ENCODE measurements around the gene ALX1.
"Not testable (repeated sequence)": the region's sequence is repeated elsewhere in the genome, so short reads cannot be mapped to it uniquely, and the experiment has no call there.

Gene ALX1

GRCh38 chr12:85299053-85299452 is 19.0 kb downstream of the ALX1 start:
- Histone ChIP-seq H3K27ac (ENCODE audit: insufficient read depth in 1 of 2, low read depth in 1 of 2, low read length in 2 of 2, poor library complexity in 1 of 2, severe bottlenecking in 2 of 2) (no peak overlapping the region), H3K27me3 (replicated peaks in 2 of 5; ENCODE audit: control insufficient read depth in 4 of 5, insufficient read depth in 5 of 5, low read length in 4 of 5) (peaks cover 2 to 79% (median 16%) of the 10 kb centered on the region in 5 experiments), H3K9me3 (ENCODE audit: control extremely low read depth in 1 of 5, control insufficient read depth in 4 of 5, insufficient read depth in 2 of 5, low read depth in 1 of 5, low read length in 4 of 5) (no peaks in the 10 kb centered on the region), H3K4me1 (ENCODE audit: control extremely low read depth in 1 of 4, control insufficient read depth in 4 of 4, insufficient read depth in 4 of 4, low read length in 3 of 4) (peaks cover 0 to 3% (median 0%) of the 10 kb centered on the region in 4 experiments), H3K36me3 (ENCODE audit: control insufficient read depth in 4 of 4, insufficient read depth in 4 of 4, low read length in 3 of 4) (no peaks in the 10 kb centered on the region), H3K4me3 (ENCODE audit: control insufficient read depth in 1 of 7, extremely low read depth in 1 of 7, insufficient read depth in 4 of 7, low read depth in 2 of 7, low read length in 6 of 7) (no peak overlapping the region)
- ChIA-PET CTCF (interaction anchor here (1.9 kb wide), 1 partner anchor 11 kb away, joined by 4 read pairs; no protein-coding TSS in a partner anchor), POLR2A (no interaction called here)
- no CpG with 5 or more reads among the region's 2 CpGs for WGBS (ENCODE audit: insufficient coverage)
- DNase-seq, result no peak

GRCh38 chr12:85301051-85301450 is 21.0 kb downstream of the ALX1 start:
- peak in 2 of 3 donors; percentile 62 to 71 for DNase-seq
- no peaks in the 10 kb centered on the region for H3K36me3 ChIP-seq (ENCODE audit: control insufficient read depth in 4 of 4, insufficient read depth in 4 of 4, low read length in 3 of 4)
- ChIA-PET CTCF (no interaction called here), POLR2A (no interaction called here)
- H3K9me3 ChIP-seq (ENCODE audit: control extremely low read depth in 1 of 5, control insufficient read depth in 4 of 5, insufficient read depth in 2 of 5, low read depth in 1 of 5, low read length in 4 of 5), result no peaks in the 10 kb centered on the region
- H3K4me3 ChIP-seq (ENCODE audit: control insufficient read depth in 1 of 7, extremely low read depth in 1 of 7, insufficient read depth in 4 of 7, low read depth in 2 of 7, low read length in 6 of 7), result no peak overlapping the region
- 0% methylated on average over 5 of the region's 7 CpGs for WGBS (ENCODE audit: insufficient coverage)
- peaks cover 0 to 3% (median 0%) of the 10 kb centered on the region in 4 experiments for H3K4me1 ChIP-seq (ENCODE audit: control extremely low read depth in 1 of 4, control insufficient read depth in 4 of 4, insufficient read depth in 4 of 4, low read length in 3 of 4)
- H3K27me3 ChIP-seq (replicated peaks in 2 of 5; ENCODE audit: control insufficient read depth in 4 of 5, insufficient read depth in 5 of 5, low read length in 4 of 5), result peaks cover 2 to 77% (median 16%) of the 10 kb centered on the region in 5 experiments
- H3K27ac ChIP-seq (ENCODE audit: insufficient read depth in 1 of 2, low read depth in 1 of 2, low read length in 2 of 2, poor library complexity in 1 of 2, severe bottlenecking in 2 of 2), result no peak overlapping the region

- H3K4me3 ChIP-seq (ENCODE audit: control insufficient read depth in 1 of 7, extremely low read depth in 1 of 7, insufficient read depth in 4 of 7, low read depth in 2 of 7, low read length in 6 of 7), result no peak overlapping the region
- no peak for DNase-seq
- 70% methylated on average over 3 of the region's 5 CpGs for WGBS (ENCODE audit: insufficient coverage)
- no peaks in the 10 kb centered on the region for H3K36me3 ChIP-seq (ENCODE audit: control insufficient read depth in 4 of 4, insufficient read depth in 4 of 4, low read length in 3 of 4)
- ChIA-PET POLR2A (no interaction called here), CTCF (interaction anchor here (1.8 kb wide), 1 partner anchor 30 kb away, joined by 6 read pairs; no protein-coding TSS in a partner anchor)
- H3K27me3 ChIP-seq (replicated peaks in 2 of 5; ENCODE audit: control insufficient read depth in 4 of 5, insufficient read depth in 5 of 5, low read length in 4 of 5), result peaks cover 1 to 42% (median 9%) of the 10 kb centered on the region in 5 experiments
- no peaks in the 10 kb centered on the region for H3K9me3 ChIP-seq (ENCODE audit: control extremely low read depth in 1 of 5, control insufficient read depth in 4 of 5, insufficient read depth in 2 of 5, low read depth in 1 of 5, low read length in 4 of 5)
- no peak overlapping the region for H3K27ac ChIP-seq (ENCODE audit: insufficient read depth in 1 of 2, low read depth in 1 of 2, low read length in 2 of 2, poor library complexity in 1 of 2, severe bottlenecking in 2 of 2)
- H3K4me1 ChIP-seq (ENCODE audit: control extremely low read depth in 1 of 4, control insufficient read depth in 4 of 4, insufficient read depth in 4 of 4, low read length in 3 of 4), result no peaks in the 10 kb centered on the region
These were observed 28.4 kb downstream of the ALX1 start for GRCh38 chr12:85308374-85308773.

- DNase-seq, result no peak
- WGBS (ENCODE audit: insufficient coverage), result 66% methylated on average over 2 of the region's 5 CpGs
These were observed 29.1 kb downstream of the ALX1 start for GRCh38 chr12:85309125-85309566.

GRCh38 chr12:85310025-85310424 is 30.0 kb downstream of the ALX1 start:
- H3K27ac ChIP-seq (ENCODE audit: insufficient read depth in 1 of 2, low read depth in 1 of 2, low read length in 2 of 2, poor library complexity in 1 of 2, severe bottlenecking in 2 of 2), result no peak overlapping the region
- H3K36me3 ChIP-seq (ENCODE audit: control insufficient read depth in 4 of 4, insufficient read depth in 4 of 4, low read length in 3 of 4), result no peaks in the 10 kb centered on the region
- peaks cover 1 to 30% (median 7%) of the 10 kb centered on the region in 5 experiments for H3K27me3 ChIP-seq (replicated peaks in 2 of 5; ENCODE audit: control insufficient read depth in 4 of 5, insufficient read depth in 5 of 5, low read length in 4 of 5)
- H3K9me3 ChIP-seq (ENCODE audit: control extremely low read depth in 1 of 5, control insufficient read depth in 4 of 5, insufficient read depth in 2 of 5, low read depth in 1 of 5, low read length in 4 of 5), result no peaks in the 10 kb centered on the region
- 81% methylated on average over 2 of the region's 3 CpGs for WGBS (ENCODE audit: insufficient coverage)
- POLR2A ChIA-PET, result no interaction called here
- no peak overlapping the region for H3K4me3 ChIP-seq (ENCODE audit: control insufficient read depth in 1 of 7, extremely low read depth in 1 of 7, insufficient read depth in 4 of 7, low read depth in 2 of 7, low read length in 6 of 7)
- CTCF ChIA-PET, result interaction anchor here (0.8 to 3.2 kb wide), 6 partner anchors 10 to 610 kb away, joined by 3 to 15 read pairs (median 4); no protein-coding TSS in a partner anchor
- DNase-seq, result no peak
- no peaks in the 10 kb centered on the region for H3K4me1 ChIP-seq (ENCODE audit: control extremely low read depth in 1 of 4, control insufficient read depth in 4 of 4, insufficient read depth in 4 of 4, low read length in 3 of 4)

More at GRCh38 chr12:85309125-85309566, 29.1 kb downstream of the ALX1 start:
- Histone ChIP-seq H3K4me3 (ENCODE audit: control insufficient read depth in 1 of 7, extremely low read depth in 1 of 7, insufficient read depth in 4 of 7, low read depth in 2 of 7, low read length in 6 of 7) (no peak overlapping the region), H3K9me3 (ENCODE audit: control extremely low read depth in 1 of 5, control insufficient read depth in 4 of 5, insufficient read depth in 2 of 5, low read depth in 1 of 5, low read length in 4 of 5) (no peaks in the 10 kb centered on the region), H3K27me3 (replicated peaks in 2 of 5; ENCODE audit: control insufficient read depth in 4 of 5, insufficient read depth in 5 of 5, low read length in 4 of 5) (peaks cover 1 to 37% (median 9%) of the 10 kb centered on the region in 5 experiments), H3K27ac (ENCODE audit: insufficient read depth in 1 of 2, low read depth in 1 of 2, low read length in 2 of 2, poor library complexity in 1 of 2, severe bottlenecking in 2 of 2) (no peak overlapping the region), H3K4me1 (ENCODE audit: control extremely low read depth in 1 of 4, control insufficient read depth in 4 of 4, insufficient read depth in 4 of 4, low read length in 3 of 4) (no peaks in the 10 kb centered on the region), H3K36me3 (ENCODE audit: control insufficient read depth in 4 of 4, insufficient read depth in 4 of 4, low read length in 3 of 4) (no peaks in the 10 kb centered on the region)
- ChIA-PET POLR2A (no interaction called here), CTCF (interaction anchor here (1.3 to 3.2 kb wide), 4 partner anchors 9 to 611 kb away, joined by 4 to 15 read pairs (median 6); no protein-coding TSS in a partner anchor)

GRCh38 chr12:85310456-85311076 is 30.5 kb downstream of the ALX1 start:
- peaks cover 1 to 29% (median 7%) of the 10 kb centered on the region in 5 experiments for H3K27me3 ChIP-seq (replicated peaks in 2 of 5; ENCODE audit: control insufficient read depth in 4 of 5, insufficient read depth in 5 of 5, low read length in 4 of 5)
- no peak overlapping the region for H3K4me3 ChIP-seq (ENCODE audit: control insufficient read depth in 1 of 7, extremely low read depth in 1 of 7, insufficient read depth in 4 of 7, low read depth in 2 of 7, low read length in 6 of 7)
- POLR2A ChIA-PET, result no interaction called here
- H3K4me1 ChIP-seq (ENCODE audit: control extremely low read depth in 1 of 4, control insufficient read depth in 4 of 4, insufficient read depth in 4 of 4, low read length in 3 of 4), result no peaks in the 10 kb centered on the region
- CTCF ChIA-PET, result interaction anchor here (0.8 to 3.2 kb wide), 7 partner anchors 11 to 609 kb away, joined by 3 to 15 read pairs (median 3); no protein-coding TSS in a partner anchor
- WGBS (ENCODE audit: insufficient coverage), result no CpG with 5 or more reads among the region's 2 CpGs
- peak; percentile 7 to 26 (median 22) for DNase-seq
- no peaks in the 10 kb centered on the region for H3K36me3 ChIP-seq (ENCODE audit: control insufficient read depth in 4 of 4, insufficient read depth in 4 of 4, low read length in 3 of 4)
- H3K9me3 ChIP-seq (ENCODE audit: control extremely low read depth in 1 of 5, control insufficient read depth in 4 of 5, insufficient read depth in 2 of 5, low read depth in 1 of 5, low read length in 4 of 5), result no peaks in the 10 kb centered on the region
- no peak overlapping the region for H3K27ac ChIP-seq (ENCODE audit: insufficient read depth in 1 of 2, low read depth in 1 of 2, low read length in 2 of 2, poor library complexity in 1 of 2, severe bottlenecking in 2 of 2)

GRCh38 chr12:85317866-85318636 is 38.0 kb downstream of the ALX1 start:
- 98% methylated on average over 18 of the region's 33 CpGs for WGBS (ENCODE audit: insufficient coverage)
- H3K4me3 ChIP-seq (ENCODE audit: control insufficient read depth in 1 of 7, extremely low read depth in 1 of 7, insufficient read depth in 4 of 7, low read depth in 2 of 7, low read length in 6 of 7); H3K9me3 ChIP-seq (ENCODE audit: control extremely low read depth in 1 of 5, control insufficient read depth in 4 of 5, insufficient read depth in 2 of 5, low read depth in 1 of 5, low read length in 4 of 5); H3K4me1 ChIP-seq (ENCODE audit: control extremely low read depth in 1 of 4, control insufficient read depth in 4 of 4, insufficient read depth in 4 of 4, low read length in 3 of 4); H3K36me3 ChIP-seq (ENCODE audit: control insufficient read depth in 4 of 4, insufficient read depth in 4 of 4, low read length in 3 of 4); POLR2A ChIA-PET; H3K27ac ChIP-seq (ENCODE audit: insufficient read depth in 1 of 2, low read depth in 1 of 2, low read length in 2 of 2, poor library complexity in 1 of 2, severe bottlenecking in 2 of 2); DNase-seq; H3K27me3 ChIP-seq (replicated peaks in 2 of 5; ENCODE audit: control insufficient read depth in 4 of 5, insufficient read depth in 5 of 5, low read length in 4 of 5); CTCF ChIA-PET: not testable (repeated sequence)

Measured in common myeloid progenitor, CD34-positive (primary cell).